HUDEP-2 (cell line): ENCODE measurements around the gene PDZD7.

Source experiments
- DNase-seq, 76 experiments: peaks; one replicate each; lab custom pipeline; 2025; ENCODE audit not compliant: unreplicated experiment in 76 of 76; lab: John Stamatoyannopoulos, UW

Gene PDZD7

GRCh38 chr10:101062232-101063049 lies 31.5 kb upstream of the PDZD7 start:
- peak in 75 of 76 experiments; percentile 19 to 95 (median 77) for DNase-seq

- peak in 35 of 76 experiments; percentile 3 to 89 (median 45) for DNase-seq
These were observed 30.8 kb upstream of the PDZD7 start, which contains the start of gene KAZALD1 for GRCh38 chr10:101061624-101062231. TSS of gene KAZALD1 (plus strand) at chr10:101061989. CDS start at chr10:101062593, 604 bp downstream.

GRCh38 chr10:101060951-101061623 lies 30.2 kb upstream of the PDZD7 start:
- peak in 75 of 76 experiments; percentile 29 to 98 (median 94) for DNase-seq

- DNase-seq: peak in 74 of 76 experiments; percentile 4 to 96 (median 85)
These were observed 29.4 kb upstream of the PDZD7 start for GRCh38 chr10:101060036-101060950.

GRCh38 chr10:101056365-101057151 lies 25.6 kb upstream of the PDZD7 start:
- DNase-seq: no peak

GRCh38 chr10:101055411-101055810 lies 24.5 kb upstream of the PDZD7 start:
- no peak for DNase-seq

GRCh38 chr10:101054876-101055275 lies 23.9 kb upstream of the PDZD7 start:
- no peak for DNase-seq

- DNase-seq: no peak
These were observed 23.4 kb upstream of the PDZD7 start for GRCh38 chr10:101054351-101054750.

- DNase-seq: no peak
These were observed 22.6 kb upstream of the PDZD7 start for GRCh38 chr10:101053516-101053915.

GRCh38 chr10:101052285-101052684 lies 21.4 kb upstream of the PDZD7 start:
- DNase-seq: peak in 7 of 76 experiments; percentile 1 to 29 (median 12)

- DNase-seq: peak in 67 of 76 experiments; percentile 12 to 81 (median 50)
These were observed 19.5 kb upstream of the PDZD7 start for GRCh38 chr10:101050208-101051069.

- DNase-seq: no peak
These were observed 17.3 kb upstream of the PDZD7 start for GRCh38 chr10:101047961-101048892.

- no peak for DNase-seq
These were observed 16.3 kb upstream of the PDZD7 start for GRCh38 chr10:101047268-101047667.

- no peak for DNase-seq
These were observed 15.7 kb upstream of the PDZD7 start for GRCh38 chr10:101046332-101047238.

- no peak for DNase-seq
These were observed 13.2 kb upstream of the PDZD7 start for GRCh38 chr10:101044117-101044516.

GRCh38 chr10:101043363-101043707 lies 12.4 kb upstream of the PDZD7 start:
- DNase-seq: no peak
